Ecto neural progenitor cell (in vitro differentiated cells): ENCODE data around the gene FAM219A.
"Not testable (repeated sequence)": the region's sequence is repeated elsewhere in the genome, so short reads cannot be mapped to it uniquely, and the experiment has no call there.

Source experiments
- DNase-seq: peaks from one replicate; pipeline ENCODE4 v3.0.0-alpha.2; 2018; ENCODE audit warnings: low spot score

Gene FAM219A

GRCh38 chr9:34484678-34485077, 26.3 kb upstream of the FAM219A start:
- DNase-seq: no peak

- not testable (repeated sequence) for DNase-seq
Observed at GRCh38 chr9:34482746-34483145, 24.4 kb upstream of the FAM219A start.

- not testable (repeated sequence) for DNase-seq
Observed at GRCh38 chr9:34481620-34482019, 23.2 kb upstream of the FAM219A start.

- no peak for DNase-seq
Observed at GRCh38 chr9:34479431-34479866, 21.1 kb upstream of the FAM219A start.

GRCh38 chr9:34477541-34477940, 19.2 kb upstream of the FAM219A start:
- DNase-seq: no peak

- DNase-seq: no peak
Observed at GRCh38 chr9:34475097-34475496, 16.7 kb upstream of the FAM219A start.

- DNase-seq: no peak
Observed at GRCh38 chr9:34465468-34465867, 7.1 kb upstream of the FAM219A start.

GRCh38 chr9:34464571-34464970, 6.2 kb upstream of the FAM219A start:
- no peak for DNase-seq

- no peak for DNase-seq
Observed at GRCh38 chr9:34463901-34464232, 5.5 kb upstream of the FAM219A start.

- DNase-seq: no peak
Observed at GRCh38 chr9:34463098-34463900, 4.9 kb upstream of the FAM219A start.

GRCh38 chr9:34459941-34460340, 1.6 kb upstream of the FAM219A start:
- no peak for DNase-seq

- DNase-seq: no peak
Observed at GRCh38 chr9:34459356-34459755, 986 bp upstream of the FAM219A start.

GRCh38 chr9:34458959-34459340, 580 bp upstream of the FAM219A start:
- no peak for DNase-seq

- DNase-seq: peak; percentile 75
Observed at GRCh38 chr9:34457266-34458012, 931 bp downstream of the FAM219A start.

- DNase-seq: no peak
Observed at GRCh38 chr9:34456746-34457145, 1.6 kb downstream of the FAM219A start.

- DNase-seq: no peak
Observed at GRCh38 chr9:34456151-34456550, 2.2 kb downstream of the FAM219A start.

- no peak for DNase-seq
Observed at GRCh38 chr9:34454571-34455065, 3.8 kb downstream of the FAM219A start.

GRCh38 chr9:34452568-34452967, 5.8 kb downstream of the FAM219A start:
- no peak for DNase-seq

- no peak for DNase-seq
Observed at GRCh38 chr9:34451545-34451944, 6.8 kb downstream of the FAM219A start.

GRCh38 chr9:34451135-34451534, 7.2 kb downstream of the FAM219A start:
- no peak for DNase-seq

GRCh38 chr9:34450644-34451043, 7.7 kb downstream of the FAM219A start:
- no peak for DNase-seq

- no peak for DNase-seq
Observed at GRCh38 chr9:34446951-34447350, 11.4 kb downstream of the FAM219A start.

- no peak for DNase-seq
Observed at GRCh38 chr9:34446468-34446891, 11.9 kb downstream of the FAM219A start.
